HTERT RPE-1 (cell line): ENCODE measurements around the gene NEDD4.
"Not testable (repeated sequence)": the region's sequence is repeated elsewhere in the genome, so short reads cannot be mapped to it uniquely, and the experiment has no call there.

Experiments used
- in situ Hi-C: fragments of 300-500 bp; cut with MboI; formaldehyde crosslinking; loops from 4 replicates; pipeline ENCODE4 v1.14.3; 2020; ENCODE audit warnings: low sequenced_read_pairs

Gene NEDD4

GRCh38 chr15:55959744-55960447, 33.5 kb downstream of the NEDD4 start:
- in situ Hi-C loops = no loop called here

- in situ Hi-C loops = no loop called here
Measured at GRCh38 chr15:55958349-55958748, 35.1 kb downstream of the NEDD4 start.

DNA sequence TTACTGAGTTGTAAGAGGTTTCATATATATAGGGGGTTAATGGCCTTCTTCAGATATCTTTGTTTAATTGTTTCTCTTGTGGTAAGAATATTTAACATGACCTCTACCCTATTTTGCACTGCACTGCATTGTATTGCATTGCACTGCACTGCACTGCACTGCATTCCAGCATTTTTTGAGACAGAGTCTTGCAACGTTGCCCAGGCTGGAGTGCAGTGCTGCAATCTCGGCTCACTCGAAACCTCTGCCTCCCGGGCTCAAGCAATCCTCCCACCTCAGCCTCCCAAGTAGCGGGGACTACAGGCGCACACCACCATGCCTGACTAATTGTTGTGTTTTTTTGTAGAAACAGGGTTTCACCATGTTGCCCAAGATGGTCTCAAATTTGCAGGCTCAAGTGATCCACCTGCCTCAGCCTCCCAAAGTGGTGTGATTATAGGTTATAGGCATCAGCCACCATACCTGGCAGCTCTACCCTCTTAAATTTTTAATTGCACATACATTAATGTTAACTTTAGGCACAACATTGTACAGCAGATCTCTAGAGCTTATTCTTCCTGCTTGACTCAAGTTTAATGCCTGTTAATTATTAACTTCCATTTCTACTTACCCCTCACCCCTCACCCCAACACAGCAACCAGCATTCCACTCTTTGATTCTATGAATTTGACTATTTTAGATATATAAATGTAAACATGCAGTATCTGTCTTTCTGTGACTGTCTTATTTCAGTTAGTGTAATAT, 38.4 kb downstream of the NEDD4 start:
- in situ Hi-C loops = no loop called here

- in situ Hi-C loops = not testable (repeated sequence)
Measured at GRCh38 chr15:55952501-55953274, 40.7 kb downstream of the NEDD4 start.

- in situ Hi-C loops = not testable (repeated sequence)
Measured at GRCh38 chr15:55944606-55945005, 48.8 kb downstream of the NEDD4 start.

DNA sequence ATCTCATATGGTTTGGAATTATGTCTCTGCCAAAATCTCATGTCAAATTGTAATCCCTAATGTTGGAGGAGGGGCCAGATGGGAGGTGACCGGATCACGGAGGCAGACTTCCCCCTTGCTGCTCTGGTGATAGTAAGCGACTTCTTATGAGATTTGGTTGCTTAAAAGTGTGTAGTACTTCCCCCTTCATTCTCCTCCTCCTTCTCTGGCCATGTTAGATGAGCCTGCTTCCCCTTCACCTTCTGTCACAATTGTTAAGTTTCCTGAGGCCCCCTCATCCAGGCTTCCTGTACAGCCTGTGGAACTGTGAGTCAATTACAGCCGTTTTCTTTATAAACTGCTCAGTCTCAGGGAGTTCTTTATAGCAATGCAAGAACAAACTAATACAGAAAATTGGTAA, 51.1 kb downstream of the NEDD4 start:
- in situ Hi-C loops = no loop called here

DNA sequence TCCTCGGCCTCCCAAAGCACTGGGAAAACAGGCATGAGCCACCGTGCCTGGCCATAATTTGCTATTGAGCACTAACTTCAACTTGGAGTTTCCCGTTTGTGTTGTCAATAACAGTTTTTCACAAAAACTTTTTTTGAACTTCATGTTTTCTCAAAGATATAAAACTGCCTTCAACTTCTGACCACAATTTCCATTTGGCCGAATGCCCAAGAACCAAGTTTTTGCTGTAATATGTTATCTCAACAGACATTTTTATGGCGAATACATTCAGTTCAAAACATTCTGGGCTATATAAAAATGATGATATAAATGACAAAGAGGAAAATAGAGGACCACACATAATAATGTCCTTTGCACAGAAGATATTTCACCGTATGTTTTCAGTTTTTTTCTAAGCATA, 56.4 kb downstream of the NEDD4 start:
- in situ Hi-C loops = no loop called here

- in situ Hi-C loops = no loop called here
Measured at GRCh38 chr15:55928955-55929354, 64.5 kb downstream of the NEDD4 start.

- in situ Hi-C loops = no loop called here
Measured at GRCh38 chr15:55921744-55922143, 71.7 kb downstream of the NEDD4 start.

- in situ Hi-C loops = no loop called here
Measured at GRCh38 chr15:55917881-55918296, 75.5 kb downstream of the NEDD4 start.

DNA sequence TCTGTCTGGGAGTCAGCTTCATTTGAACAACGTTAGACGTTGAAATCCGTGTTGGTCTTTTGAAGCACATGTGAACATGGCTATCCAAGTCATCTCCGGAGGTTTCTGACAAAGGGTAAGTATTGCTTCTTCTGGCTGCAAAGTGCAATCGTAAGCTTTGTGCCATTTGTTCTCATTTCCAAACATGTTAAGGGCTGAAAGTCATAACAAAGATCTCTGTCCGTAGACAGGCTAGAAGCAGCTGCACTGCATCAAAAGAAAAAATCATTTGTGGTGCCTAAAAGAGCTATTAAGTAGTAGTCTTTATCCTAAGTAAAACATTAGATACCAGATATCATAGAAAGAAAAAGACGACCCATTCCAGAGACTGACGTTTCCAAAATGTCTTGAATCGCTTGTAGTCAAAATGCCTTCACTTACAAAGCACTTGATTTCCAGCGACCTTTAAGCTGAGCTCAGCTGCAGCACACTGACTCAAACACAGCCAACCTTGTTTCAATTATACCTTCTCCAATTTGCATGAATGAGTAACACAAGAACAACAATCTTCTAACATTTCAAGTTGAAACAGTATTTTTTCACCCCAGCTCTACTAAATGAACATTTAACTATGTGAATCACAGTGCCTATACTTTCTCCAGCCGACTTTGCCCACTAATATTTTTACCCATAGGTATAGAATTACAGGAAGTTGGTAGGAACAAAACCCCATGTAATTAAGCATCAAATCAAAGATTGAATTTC, 76.6 kb downstream of the NEDD4 start:
- in situ Hi-C loops = no loop called here

GRCh38 chr15:55915876-55916567, 77.4 kb downstream of the NEDD4 start:
- in situ Hi-C loops = no loop called here

- in situ Hi-C loops = no loop called here
Measured at GRCh38 chr15:55915221-55915620, 78.2 kb downstream of the NEDD4 start.

DNA sequence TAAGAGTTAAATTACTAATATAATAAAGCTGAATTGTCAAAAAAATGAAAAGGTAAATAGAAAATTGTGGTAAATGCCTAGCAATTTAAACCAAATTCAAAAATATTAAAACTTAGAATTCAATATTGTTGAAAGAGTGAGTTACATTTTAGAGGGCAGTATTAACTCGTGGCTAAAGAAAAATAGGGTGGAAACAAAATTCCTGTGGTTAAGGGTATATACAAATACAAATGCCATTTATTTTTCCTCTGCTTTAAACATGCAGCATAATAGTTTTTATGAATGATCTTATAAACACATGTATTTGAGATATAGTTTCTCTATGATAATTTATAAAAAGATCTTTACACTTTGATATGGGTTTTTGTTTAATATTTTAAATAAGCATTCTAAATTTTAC, 79.0 kb downstream of the NEDD4 start:
- in situ Hi-C loops = no loop called here

- in situ Hi-C loops = no loop called here
Measured at GRCh38 chr15:55912982-55913381, 80.4 kb downstream of the NEDD4 start.

DNA sequence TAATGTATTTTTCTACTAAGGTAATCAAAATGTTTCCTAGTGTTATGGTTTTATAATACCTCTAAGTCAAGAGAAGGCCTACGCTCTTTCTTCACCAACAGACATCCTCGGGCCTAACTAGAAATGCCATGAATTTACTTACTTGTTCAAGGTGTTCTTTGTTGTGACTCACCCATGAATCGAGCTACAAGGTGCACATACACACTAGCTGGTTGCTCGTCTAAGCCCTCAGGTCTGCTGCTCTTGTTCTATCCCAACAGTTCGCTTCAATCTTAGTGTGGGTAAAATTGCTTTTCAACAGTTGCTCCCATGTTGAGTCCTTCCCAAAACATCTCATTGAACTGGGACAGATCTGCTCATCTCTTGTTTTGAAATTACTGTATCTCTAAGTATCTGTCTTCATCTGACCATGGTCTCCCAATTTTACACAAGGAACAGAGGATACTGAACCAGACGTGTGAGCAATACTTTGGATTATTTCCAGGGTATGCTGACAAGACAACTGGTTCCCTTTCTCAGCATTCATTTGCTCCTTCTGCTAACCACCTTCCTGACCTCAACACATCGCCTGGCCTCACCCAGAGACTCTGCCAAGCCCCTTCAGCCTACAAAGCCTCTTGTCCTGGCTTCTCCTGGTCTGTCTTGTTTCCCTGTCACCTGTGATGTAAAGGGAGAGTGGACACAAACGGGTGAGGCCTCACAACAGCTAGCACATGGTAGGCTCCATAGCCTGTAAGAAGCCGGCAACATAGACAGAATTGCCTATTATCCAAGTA, 84.2 kb downstream of the NEDD4 start:
- in situ Hi-C loops = no loop called here

DNA sequence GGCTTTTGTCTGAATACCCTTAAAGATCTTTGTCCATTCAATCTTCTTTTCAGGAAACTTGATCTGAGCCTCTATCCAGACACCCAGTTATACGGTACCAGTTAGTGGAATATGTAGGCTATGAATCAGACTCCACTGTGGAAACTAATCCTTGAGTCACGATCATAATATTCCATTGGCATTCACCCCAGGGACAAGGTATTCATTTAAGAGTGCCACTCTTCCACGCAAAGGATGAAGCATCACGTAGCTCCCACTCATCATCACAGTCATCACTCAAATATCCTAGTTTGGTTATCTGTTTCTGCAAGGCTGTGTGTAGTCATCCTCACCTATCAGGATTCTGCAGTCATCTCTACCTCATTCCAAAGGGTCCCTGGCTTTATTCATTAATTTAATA, 85.6 kb downstream of the NEDD4 start:
- in situ Hi-C loops = no loop called here

DNA sequence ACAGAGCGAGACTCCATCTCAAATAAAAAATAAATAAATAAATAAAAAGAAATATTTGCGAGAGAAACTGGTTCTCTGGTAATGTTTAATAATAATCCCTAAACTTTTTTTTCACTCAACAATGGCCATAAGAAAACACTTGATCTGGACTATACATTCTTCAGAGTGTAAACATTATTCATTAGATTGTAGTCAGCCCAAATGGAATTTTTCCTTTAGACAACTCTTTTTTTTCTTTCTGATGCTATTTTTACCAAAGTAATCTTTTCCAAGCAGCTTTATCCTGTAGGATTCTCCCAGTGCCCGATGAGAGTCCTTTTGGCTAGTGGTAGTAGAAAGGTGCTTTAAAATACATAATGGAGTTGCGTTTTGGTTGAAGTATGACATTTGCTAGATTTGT, 90.4 kb downstream of the NEDD4 start:
- in situ Hi-C loops = no loop called here

- in situ Hi-C loops = no loop called here
Measured at GRCh38 chr15:55900019-55900418, 93.4 kb downstream of the NEDD4 start.

DNA sequence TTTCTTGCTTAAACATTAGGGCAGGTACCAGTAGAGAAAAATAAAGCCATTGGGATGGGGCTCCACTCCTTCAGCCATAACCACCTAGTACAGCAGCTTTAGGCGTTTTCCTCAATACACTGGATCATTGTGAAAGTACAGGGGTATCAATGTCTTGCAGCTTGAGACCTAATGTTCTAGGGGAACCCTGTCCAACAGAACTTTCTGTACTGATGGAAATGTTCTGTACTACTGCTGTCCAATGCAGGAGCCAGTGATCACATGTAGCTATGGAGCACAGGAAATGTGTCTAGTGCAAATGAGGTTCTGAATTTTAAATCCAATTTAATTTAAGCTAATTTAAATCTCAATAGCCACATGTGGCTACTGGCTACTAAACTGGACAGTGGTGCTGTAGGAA, 93.9 kb downstream of the NEDD4 start:
- in situ Hi-C loops = no loop called here
